Muscle layer of duodenum (tissue), 2 donors: ENCODE measurements around the gene TCHP.
A peak's percentile ranks its signal among the peaks of the same experiment; 100 is the strongest.
"Not testable (repeated sequence)": the region's sequence is repeated elsewhere in the genome, so short reads cannot be mapped to it uniquely, and the experiment has no call there.

Source experiments
- H3K27ac ChIP-seq: one replicate; pipeline ENCODE4 v1.7.0; 2013; ENCODE audit warnings: mild to moderate bottlenecking, low read length
- H3K27me3 ChIP-seq: one replicate; pipeline ENCODE4 v1.7.0; 2013; ENCODE audit warnings: low read depth, mild to moderate bottlenecking, control low read depth, low read length
- H3K36me3 ChIP-seq, 2 donors: one replicate each; pipeline ENCODE4 v1.7.0; 2013; ENCODE audit warnings: low read length in 2 of 2, control low read depth in 1 of 2, mild to moderate bottlenecking in 1 of 2; ENCODE audit not compliant: insufficient read depth in 2 of 2, control insufficient read depth in 1 of 2
- H3K4me1 ChIP-seq, 2 donors: one replicate each; pipeline ENCODE4 v1.7.0; 2013; ENCODE audit warnings: low read length in 2 of 2, mild to moderate bottlenecking in 2 of 2, control low read depth in 1 of 2, moderate library complexity in 1 of 2; ENCODE audit not compliant: insufficient read depth in 2 of 2, control insufficient read depth in 1 of 2
- H3K4me3 ChIP-seq, 2 donors: one replicate each; pipeline ENCODE4 v1.7.0; 2013; ENCODE audit warnings: low read length in 2 of 2, low read depth in 1 of 2, mild to moderate bottlenecking in 1 of 2
- H3K9me3 ChIP-seq, 2 donors: one replicate each; pipeline ENCODE4 v1.7.0; 2013; ENCODE audit warnings: low read length in 2 of 2, control low read depth in 1 of 2, mild to moderate bottlenecking in 1 of 2; ENCODE audit not compliant: control insufficient read depth in 1 of 2
- donor health status: healthy.

Gene TCHP

DNA sequence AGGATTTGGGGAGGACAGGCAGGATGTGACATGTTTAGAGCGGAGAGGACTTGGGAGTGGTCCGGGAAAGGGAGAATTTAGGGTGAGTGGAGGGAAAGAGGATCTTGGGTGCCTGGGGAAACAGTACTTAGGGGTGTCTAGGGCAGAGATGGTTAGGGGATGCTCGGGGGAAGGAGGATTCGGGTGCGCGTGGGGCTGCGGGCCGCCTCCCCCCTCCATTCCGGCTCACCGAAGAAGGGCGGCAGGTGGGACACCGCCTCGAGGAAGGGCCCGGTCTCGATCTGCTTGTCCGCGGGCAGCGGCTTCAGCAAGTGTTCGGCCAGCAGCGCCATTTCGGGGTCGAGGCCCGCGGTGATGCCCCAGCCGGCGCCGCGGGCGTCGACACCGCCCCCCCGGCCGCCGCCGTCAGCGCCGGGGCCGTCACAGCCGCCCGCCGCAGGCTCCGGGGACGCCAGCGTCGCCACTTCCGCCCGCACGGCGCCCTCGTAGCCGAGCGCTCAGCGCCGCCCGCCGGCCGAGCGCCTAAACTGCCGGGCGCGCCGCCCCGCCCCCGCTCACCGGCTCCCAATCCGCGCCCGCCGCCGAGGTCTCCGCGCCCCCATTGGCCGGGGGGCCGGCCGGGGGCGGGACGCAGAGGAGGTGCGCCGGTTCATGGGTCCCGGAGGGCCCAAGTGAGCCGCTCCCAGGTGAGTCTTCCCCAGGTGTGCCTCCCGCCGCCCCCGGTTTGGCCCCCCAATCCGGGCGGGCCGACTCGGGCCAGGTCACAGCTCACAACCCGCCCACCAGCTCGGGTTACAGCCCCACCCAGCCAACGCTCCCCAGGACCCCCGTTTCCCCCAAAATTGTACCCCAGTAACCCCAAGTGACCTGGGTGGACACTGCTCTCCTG, 19.8 kb upstream of the TCHP start, which contains the start of gene GLTP:
TSS of gene GLTP (minus strand) at position 499 of the 889 bp plus-strand sequence. CDS start at position 332, 167 bp downstream.
- H3K27ac ChIP-seq: peak within 1 kb of the TSS; percentile 61
- H3K36me3 ChIP-seq: no peaks in the 10 kb centered on the region
- H3K27me3 ChIP-seq: no peaks in the 10 kb centered on the region
- H3K4me1 ChIP-seq: peaks cover 10 to 25% of the 10 kb centered on the region in 2 donors
- H3K4me3 ChIP-seq: peak within 1 kb of the TSS; percentile 90 to 94
- H3K9me3 ChIP-seq: no peaks in the 10 kb centered on the region

DNA sequence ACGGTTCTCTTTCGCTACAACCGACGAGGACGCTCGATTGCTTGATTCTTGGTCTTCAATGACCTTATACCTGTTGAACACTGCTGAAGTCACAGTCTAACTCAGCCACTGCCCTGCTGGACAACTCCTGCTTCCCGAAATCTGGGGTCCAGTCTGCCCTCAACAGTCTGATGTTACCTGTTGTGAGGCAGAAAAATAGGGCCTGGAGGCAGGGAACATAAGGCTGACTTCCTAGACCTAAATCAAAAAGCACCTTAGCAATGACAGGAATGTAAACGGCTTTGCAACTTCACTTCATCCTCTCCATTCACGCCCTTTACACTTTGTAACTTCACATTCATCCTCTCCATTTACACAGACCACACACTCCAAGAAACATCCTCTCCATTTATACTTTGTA, 19.1 kb upstream of the TCHP start:
- H3K4me3 ChIP-seq: peak overlapping the region; percentile 59 to 62
- no peaks in the 10 kb centered on the region for H3K9me3 ChIP-seq
- H3K27me3 ChIP-seq: no peaks in the 10 kb centered on the region
- H3K27ac ChIP-seq: no peak overlapping the region
- H3K4me1 ChIP-seq: peaks cover 10 to 25% of the 10 kb centered on the region in 2 donors
- no peaks in the 10 kb centered on the region for H3K36me3 ChIP-seq

DNA sequence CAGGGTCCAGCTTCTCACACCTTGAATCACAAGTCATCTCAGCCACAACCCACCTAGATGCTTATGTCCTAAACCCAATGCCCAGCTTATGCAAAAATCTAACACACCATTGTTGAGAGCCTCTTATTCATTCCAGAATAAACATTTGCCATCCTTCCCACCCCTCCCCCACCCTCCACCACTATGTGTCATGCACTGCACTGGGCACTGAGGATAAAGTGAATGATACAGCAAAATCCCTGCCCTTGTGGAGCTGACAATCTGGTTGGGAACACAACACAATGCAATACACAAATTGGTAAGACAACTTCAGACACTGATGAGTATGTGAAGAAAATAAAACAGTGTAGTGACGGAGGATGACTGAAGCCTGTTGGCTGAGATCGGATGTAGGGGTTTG, 18.3 kb upstream of the TCHP start:
- Histone ChIP-seq H3K9me3 (no peaks in the 10 kb centered on the region), H3K4me1 (peaks cover 10 to 25% of the 10 kb centered on the region in 2 donors), H3K4me3 (no peak overlapping the region), H3K36me3 (no peaks in the 10 kb centered on the region), H3K27me3 (no peaks in the 10 kb centered on the region), H3K27ac (no peak overlapping the region)

- no peaks in the 10 kb centered on the region for H3K36me3 ChIP-seq
- H3K27ac ChIP-seq: no peak overlapping the region
- H3K9me3 ChIP-seq: no peaks in the 10 kb centered on the region
- H3K4me3 ChIP-seq: no peak overlapping the region
- H3K4me1 ChIP-seq: peaks cover 10 to 13% of the 10 kb centered on the region in 2 donors
- H3K27me3 ChIP-seq: no peaks in the 10 kb centered on the region
Measured at GRCh38 chr12:109883461-109883860, 16.6 kb upstream of the TCHP start.

- Histone ChIP-seq H3K27ac (no peak overlapping the region), H3K4me3 (no peak overlapping the region), H3K4me1 (no peaks in the 10 kb centered on the region), H3K36me3 (no peaks in the 10 kb centered on the region), H3K27me3 (no peaks in the 10 kb centered on the region), H3K9me3 (no peaks in the 10 kb centered on the region)
Measured at GRCh38 chr12:109885616-109886015, 14.5 kb upstream of the TCHP start.

DNA sequence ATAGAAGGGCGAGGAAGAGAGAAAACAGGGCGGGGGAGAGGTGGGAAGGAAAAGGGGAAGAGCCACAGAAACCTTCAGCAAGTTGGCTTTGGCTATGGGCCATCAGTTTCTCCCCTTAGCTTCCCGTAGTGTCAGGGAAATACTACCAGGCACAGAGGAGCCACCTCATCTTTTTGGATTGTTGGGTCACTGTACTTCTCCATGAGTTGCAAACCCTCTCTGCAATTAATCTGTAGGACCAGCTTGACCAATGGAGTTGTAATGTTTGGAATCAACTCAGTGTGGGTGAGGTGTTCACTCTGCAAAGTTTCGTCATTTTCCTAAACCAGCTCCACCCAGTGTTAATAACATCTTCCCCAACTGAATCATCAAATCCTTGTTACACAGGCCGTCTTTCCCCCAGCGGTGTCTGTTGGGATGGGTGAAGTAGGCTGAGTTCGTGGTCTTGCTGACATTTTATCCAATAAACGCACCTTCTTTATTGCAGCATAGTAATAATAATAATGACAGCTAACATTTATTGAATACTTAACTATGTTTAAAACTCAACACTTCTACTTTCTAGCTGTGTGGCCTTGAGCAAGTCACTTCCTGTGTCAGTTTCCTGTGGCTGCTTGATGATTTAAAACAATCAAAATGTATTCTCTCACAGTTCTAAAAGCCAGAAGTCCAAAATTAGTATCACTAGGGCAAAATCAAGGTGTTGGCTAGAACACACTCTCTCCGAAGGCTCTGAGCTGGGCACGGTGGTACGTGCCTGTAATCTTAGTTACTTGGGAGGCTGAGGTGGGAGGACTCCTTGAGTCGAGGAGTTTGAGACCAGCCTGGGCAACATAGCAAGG, 11.7 kb upstream of the TCHP start:
- H3K27ac ChIP-seq: no peak overlapping the region
- H3K4me3 ChIP-seq: no peak overlapping the region
- H3K4me1 ChIP-seq: no peaks in the 10 kb centered on the region
- no peaks in the 10 kb centered on the region for H3K27me3 ChIP-seq
- no peaks in the 10 kb centered on the region for H3K9me3 ChIP-seq
- H3K36me3 ChIP-seq: no peaks in the 10 kb centered on the region

- no peaks in the 10 kb centered on the region for H3K9me3 ChIP-seq
- H3K36me3 ChIP-seq: no peaks in the 10 kb centered on the region
- H3K27me3 ChIP-seq: no peaks in the 10 kb centered on the region
- H3K27ac ChIP-seq: no peak overlapping the region
- H3K4me1 ChIP-seq: no peaks in the 10 kb centered on the region
- H3K4me3 ChIP-seq: no peak overlapping the region
Measured at GRCh38 chr12:109890620-109891170, 9.4 kb upstream of the TCHP start.

DNA sequence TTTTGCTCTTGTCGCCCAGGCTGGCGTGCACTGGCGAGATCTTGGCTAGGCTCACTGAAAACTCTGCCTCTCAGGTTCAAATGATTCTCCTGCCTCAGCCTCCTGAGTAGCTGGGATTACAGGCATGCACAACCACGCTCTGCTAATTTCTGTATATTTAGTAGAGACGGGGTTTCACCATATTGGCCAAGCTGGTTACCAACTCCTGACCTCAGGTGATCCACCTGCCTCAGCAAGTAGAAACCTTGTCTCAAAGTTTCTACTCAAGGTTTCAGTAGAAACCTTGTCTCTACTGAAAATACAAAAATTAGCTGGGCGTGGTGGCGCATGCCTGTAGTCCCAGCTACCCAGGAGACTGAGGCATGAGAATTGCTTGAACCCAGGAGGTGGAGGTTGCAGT, 8.3 kb upstream of the TCHP start:
- H3K4me1 ChIP-seq, H3K27me3 ChIP-seq, H3K4me3 ChIP-seq, H3K9me3 ChIP-seq, H3K27ac ChIP-seq, H3K36me3 ChIP-seq: not testable (repeated sequence)

GRCh38 chr12:109892165-109892715, 7.8 kb upstream of the TCHP start:
- Histone ChIP-seq H3K27me3 (no peaks in the 10 kb centered on the region), H3K36me3 (no peaks in the 10 kb centered on the region), H3K4me1 (no peaks in the 10 kb centered on the region), H3K27ac (no peak overlapping the region), H3K9me3 (no peaks in the 10 kb centered on the region), H3K4me3 (no peak overlapping the region)

- Histone ChIP-seq H3K27me3 (no peaks in the 10 kb centered on the region), H3K4me1 (no peaks in the 10 kb centered on the region), H3K36me3 (no peaks in the 10 kb centered on the region), H3K9me3 (no peaks in the 10 kb centered on the region), H3K27ac (no peak overlapping the region), H3K4me3 (no peak overlapping the region)
Measured at GRCh38 chr12:109892748-109893147, 7.3 kb upstream of the TCHP start.
